ENCODE results near the gene SEC62.

SEC62 gene, protein sequence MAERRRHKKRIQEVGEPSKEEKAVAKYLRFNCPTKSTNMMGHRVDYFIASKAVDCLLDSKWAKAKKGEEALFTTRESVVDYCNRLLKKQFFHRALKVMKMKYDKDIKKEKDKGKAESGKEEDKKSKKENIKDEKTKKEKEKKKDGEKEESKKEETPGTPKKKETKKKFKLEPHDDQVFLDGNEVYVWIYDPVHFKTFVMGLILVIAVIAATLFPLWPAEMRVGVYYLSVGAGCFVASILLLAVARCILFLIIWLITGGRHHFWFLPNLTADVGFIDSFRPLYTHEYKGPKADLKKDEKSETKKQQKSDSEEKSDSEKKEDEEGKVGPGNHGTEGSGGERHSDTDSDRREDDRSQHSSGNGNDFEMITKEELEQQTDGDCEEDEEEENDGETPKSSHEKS

GRCh38 chr3:169966428-169966950 is at the start of gene SEC62:
Gene SEC62, plus strand, starts transcription at chr3:169966807. Its CDS starts 16 bp downstream, at chr3:169966823.
- peak; percentile 87 for DNase-seq

GRCh38 chr3:169923189-169923588 is 43.4 kb upstream of the SEC62 start:
- no peak for DNase-seq

DNA sequence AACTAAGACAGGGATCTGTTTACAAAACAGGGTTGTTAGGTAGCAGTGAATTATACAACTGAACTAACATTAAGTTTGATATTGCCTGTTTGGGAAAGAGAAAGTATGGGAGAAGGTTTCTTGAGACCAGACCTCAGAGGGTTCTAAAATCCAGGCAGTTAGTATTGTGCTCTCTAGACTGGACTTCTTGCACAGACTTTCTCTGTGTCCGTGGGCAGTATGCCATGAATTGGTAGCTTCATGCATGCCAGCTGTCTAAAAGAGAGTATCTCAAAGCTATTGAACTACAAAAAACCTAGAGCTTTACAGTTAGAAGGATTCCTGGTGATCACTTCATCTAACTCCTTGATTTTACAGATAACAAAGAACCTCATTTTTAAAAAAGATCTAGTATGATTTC is 42.8 kb upstream of the SEC62 start:
- no peak for DNase-seq

GRCh38 chr3:169929830-169930519 is 36.6 kb upstream of the SEC62 start:
- DNase-seq: no peak

GRCh38 chr3:169930843-169931242 is 35.8 kb upstream of the SEC62 start:
- DNase-seq: no peak

GRCh38 chr3:169931747-169932520 is 34.7 kb upstream of the SEC62 start:
- no peak for DNase-seq

DNA sequence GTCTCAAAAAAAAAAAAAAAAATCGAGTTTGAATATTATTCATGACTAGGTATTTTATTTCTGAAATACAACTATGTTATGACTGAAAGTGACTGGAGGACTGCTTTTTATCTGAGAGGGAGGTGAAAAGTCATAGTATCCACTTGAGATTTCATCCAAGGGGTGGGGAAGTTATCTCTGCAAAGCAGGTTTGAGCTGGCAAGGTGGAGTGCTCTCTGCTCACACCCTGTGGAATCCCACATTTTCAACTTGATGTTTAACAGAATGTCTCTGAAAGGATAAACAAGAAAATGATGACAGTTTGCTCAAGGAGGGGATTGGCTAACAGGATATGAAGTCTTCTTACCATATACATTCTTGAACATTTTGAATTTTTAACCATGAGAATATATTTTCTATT is 27.3 kb upstream of the SEC62 start:
- DNase-seq: no peak

DNA sequence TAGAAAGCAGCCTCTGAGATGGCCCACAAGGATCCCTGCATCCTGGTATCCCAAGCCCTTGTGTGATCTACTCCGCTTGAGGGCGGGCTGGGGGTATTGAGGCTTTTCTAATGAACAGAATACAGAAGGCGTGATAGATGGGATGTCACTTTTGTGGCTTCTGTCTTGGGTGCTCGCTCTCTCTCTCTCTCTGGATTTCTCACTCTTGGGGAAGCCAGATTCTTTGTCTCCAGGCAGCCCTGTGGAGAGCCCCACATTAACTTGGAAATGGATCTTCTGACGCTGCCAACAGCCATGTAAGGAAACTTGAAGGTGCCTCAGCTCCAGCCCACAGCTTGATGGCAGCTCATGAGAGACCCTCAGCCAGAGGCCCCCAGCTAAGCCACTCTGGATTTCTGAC is 26.9 kb upstream of the SEC62 start:
- no peak for DNase-seq

DNA sequence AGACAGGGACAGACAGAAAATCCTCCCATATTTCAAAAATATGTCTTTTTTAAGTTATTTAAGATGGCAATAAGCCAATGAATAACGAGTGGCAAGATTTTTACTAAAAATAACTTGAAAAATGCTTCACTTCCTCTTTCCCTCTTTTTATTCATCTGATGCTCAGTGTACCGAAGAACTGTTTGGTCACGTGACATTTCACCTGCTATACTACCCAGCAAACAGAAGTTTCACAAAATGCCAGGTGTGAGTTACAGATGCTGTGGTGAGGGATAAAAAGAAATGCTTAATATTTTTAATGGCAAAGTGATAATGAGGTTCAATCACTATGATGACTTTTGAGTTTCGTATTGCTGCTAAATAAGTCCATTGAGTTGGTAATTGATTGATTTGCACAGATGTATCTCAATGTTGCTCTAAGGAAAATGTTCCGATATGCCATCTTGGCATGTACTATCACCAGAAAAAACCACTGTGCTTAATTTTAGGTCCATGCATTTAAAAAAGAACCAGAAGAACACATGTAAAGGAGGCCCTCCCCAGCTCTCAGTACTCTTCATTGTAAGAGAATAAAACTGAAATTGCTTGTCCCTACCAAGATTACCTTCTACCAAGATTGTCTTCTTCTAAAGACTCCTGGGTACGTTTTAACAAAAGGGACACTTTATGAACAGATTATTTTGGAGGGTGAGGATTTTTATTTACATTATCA is 26.0 kb upstream of the SEC62 start:
- no peak for DNase-seq

DNA sequence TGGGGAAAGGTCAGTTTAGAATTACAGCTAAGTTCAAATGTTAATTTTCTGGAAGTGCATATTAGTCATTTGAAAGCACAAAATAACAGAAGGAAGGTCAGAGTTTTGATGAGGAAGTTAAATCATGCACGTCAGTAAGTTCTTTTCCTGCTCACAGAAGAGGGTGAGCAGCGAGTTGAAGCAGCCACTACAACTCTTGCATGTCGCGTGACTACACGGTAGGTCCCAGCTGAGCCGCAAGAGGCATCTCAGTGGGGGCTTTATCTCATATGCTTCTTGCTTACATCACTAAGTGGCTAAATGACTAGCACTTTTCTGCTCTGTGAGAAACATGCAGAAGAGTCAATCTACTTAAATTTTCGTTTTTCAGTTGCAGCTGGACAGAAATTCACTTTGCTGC is 21.3 kb upstream of the SEC62 start:
- DNase-seq: no peak

DNA sequence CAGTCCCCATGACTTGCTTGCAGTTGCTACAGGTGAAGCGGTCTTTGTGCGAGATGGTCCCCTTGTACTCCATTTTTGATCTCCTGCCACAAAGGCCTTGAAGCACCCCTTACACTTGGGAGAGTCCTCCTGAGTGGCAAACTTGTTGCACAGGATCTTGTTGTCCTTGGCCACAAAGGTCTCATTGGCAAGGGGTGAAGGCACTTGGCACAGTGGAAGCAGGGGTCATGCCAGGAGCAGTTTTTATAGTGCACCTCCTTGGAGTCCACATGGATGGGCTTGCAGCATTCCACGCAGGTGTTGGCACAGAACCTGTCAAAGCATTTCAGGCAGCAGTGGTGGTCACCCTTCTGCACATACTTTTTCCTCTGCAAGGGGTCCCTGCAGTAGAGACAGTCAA is 20.3 kb upstream of the SEC62 start:
- no peak for DNase-seq

GRCh38 chr3:169948559-169949448 is 17.8 kb upstream of the SEC62 start:
- no peak for DNase-seq

DNA sequence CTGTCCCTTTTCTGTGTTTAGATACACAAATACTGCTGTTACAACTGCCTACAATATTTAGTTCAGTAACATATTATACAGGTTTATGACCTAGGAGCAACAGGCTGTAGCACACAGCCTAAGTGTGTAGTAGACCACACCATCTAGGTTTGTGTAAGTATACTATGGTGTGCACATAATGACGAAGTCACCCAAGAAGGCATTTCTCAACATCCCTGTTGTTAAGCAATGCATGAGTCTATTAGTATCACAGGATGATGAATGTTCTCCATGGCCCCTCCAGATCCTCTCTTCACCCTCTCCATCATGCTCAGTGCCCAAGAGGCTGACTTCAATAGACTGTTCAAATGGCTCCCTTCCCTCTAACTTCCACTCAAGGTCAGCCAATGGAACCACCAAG is 14.6 kb upstream of the SEC62 start:
- no peak for DNase-seq

DNA sequence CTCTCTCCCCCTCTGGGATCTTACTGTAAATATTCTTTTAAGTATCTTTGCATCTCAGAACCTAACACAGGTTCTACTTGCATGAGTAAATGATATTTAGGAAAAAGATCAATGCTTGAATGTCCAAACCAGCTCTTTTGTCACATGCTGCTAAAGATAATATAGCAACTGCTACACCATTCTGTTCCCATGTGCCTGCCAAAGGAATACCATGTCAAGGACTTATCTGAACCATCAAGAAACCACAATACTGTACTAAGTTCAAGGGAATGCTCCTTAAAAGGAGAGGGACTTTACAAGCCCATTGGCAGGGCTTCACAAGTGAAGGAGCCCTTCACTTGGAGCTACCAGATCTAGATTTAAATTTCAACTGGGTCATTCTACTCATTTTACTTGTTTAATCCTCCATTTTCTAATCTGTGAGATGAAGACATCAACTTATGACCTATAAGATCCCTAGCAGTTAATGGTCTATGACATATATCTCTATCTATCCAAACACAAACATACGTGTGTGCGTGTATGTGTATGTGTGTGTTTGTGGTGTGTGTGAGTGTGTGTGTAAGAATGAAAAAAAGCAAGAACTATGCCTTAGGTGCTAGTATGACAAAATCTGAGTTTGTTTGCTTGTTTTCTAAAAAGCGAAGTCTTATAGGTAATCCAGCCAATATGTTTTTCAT is 13.0 kb upstream of the SEC62 start:
- DNase-seq: no peak

- DNase-seq: no peak
These were observed 12.4 kb upstream of the SEC62 start for GRCh38 chr3:169954142-169954756.

DNA sequence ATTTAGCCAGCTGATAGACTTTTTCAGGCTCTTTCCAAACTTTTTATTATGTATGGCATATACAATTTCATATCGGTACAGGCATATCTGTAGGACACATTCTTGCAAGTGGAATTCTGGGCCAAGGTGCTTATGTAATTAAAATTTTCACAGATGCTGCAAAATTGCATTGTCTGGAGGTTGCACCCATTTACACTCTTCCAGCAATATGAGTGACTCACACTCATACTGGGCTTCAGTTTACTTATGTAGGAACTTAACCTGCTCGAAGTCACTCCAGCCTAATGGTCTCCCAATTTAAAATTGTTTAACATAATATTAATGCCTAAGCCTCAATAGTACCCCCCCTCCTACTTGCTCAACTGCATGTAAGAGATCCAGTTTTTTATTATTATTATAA is 11.2 kb upstream of the SEC62 start:
- no peak for DNase-seq

DNA sequence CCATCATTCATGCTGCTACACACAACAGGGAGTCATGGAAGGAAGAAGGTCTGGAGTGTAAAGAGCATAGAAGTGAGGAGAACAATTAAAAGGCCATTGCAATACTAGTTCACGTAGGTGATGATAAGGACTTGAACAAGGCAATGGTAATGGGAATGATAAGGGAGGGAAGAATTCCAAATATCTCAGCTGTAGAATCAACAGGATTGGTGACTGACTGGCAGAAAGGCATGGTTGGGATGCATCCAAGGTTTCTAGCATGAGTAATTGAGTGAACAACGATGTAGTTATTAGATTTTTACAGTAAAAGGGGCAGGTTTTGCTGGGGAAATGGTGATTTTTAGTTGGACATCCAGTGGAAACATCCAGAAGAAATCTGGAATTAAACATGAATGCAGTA is 2.4 kb upstream of the SEC62 start:
- DNase-seq: no peak

DNA sequence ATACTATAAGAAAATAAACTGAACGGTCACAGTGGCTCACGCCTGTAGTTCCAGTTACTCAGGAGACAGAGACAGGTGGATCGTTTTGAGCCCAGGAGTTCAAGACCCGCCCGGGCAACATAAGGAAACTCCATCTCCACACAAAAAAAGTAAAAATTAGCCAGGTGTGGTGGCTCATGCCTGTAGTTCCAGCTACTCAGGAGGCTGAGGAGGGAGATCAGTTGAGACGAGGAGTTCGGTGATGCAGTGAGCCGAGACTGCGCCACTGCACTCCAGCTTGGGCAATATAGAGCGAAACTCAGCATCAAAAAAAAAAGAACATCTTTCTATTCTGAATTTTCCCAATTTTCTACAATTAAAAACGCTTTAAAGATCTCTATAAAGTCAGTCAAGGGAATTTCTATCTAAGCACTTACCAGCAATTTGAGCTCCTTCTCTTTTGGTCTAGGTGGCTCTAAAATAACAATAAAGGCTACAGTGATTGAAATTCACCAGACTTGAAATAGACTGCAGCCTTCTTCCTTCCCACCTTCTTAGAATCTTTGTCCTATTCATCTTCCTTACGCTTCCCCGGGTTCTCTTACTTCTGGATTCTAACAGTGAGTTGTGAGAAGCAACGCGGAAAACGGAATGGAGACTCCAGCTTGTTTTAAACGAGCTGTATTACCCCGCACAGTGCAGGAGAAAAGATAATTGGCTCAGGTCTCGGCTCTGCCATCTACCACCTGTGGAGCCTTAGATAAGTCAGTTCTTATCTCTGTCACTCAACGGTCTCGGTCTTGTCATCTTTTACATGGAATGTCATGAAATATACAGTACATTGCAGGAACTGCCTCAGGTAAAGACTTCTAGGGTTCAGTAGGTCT is 812 bp upstream of the SEC62 start:
- DNase-seq: no peak
